K562 (cell line): ENCODE data around the gene SRPK2. TPM values are rescaled to one million over a fixed set of nuclear protein-coding genes. Genes with fewer than 3 reads are reported as not detected.
A peak's percentile ranks its signal among the peaks of the same experiment; 100 is the strongest.

ENCODE experiments used
- ATF1 ChIP-seq, 2 experiments: fragments of 450-650 bp in 1 of 2; IDR thresholded peaks; 2 replicates each; pipeline ENCODE4 v1.6.1; 2016; ENCODE audit warnings: missing compliant biosample characterization in 1 of 2, missing genetic modification characterization in 1 of 2
- BRD9 ChIP-seq: fragments of 450-650 bp; IDR thresholded peaks from 2 replicates; pipeline ENCODE4 v1.6.1; 2018; ENCODE audit warnings: low read depth; ENCODE audit not compliant: partially characterized antibody
- FOXM1 ChIP-seq, 2 experiments: fragments of 450-650 bp in 1 of 2; sonication (generic) in 1 of 2; formaldehyde crosslinking in 1 of 2; IDR thresholded peaks; 2 replicates each; pipeline versions ENCODE4 v1.6.1 to v1.9.0; 2017 to 2022; ENCODE audit warnings: low read depth in 2 of 2, mild to moderate bottlenecking in 2 of 2, missing genetic modification reagents in 1 of 2, moderate library complexity in 1 of 2
- GATAD2B ChIP-seq: fragments of 450-650 bp; IDR thresholded peaks from 2 replicates; pipeline ENCODE4 v1.6.1; 2017; ENCODE audit warnings: mild to moderate bottlenecking, borderline replicate concordance
- MAFF ChIP-seq: IDR thresholded peaks from 2 replicates; pipeline ENCODE4 v1.6.1; 2012; ENCODE audit warnings: low read length, improper control_type of control experiment
- MAFG ChIP-seq: fragments of 450-650 bp; conservative IDR thresholded peaks from 2 replicates; pipeline ENCODE4 v1.6.1; 2016; ENCODE audit warnings: missing genetic modification characterization, missing compliant biosample characterization
- MTA1 ChIP-seq: fragments of 450-650 bp; IDR thresholded peaks from 2 replicates; pipeline ENCODE4 v1.6.1; 2017; ENCODE audit warnings: borderline replicate concordance
- PATZ1 ChIP-seq: fragments of 250-450 bp; sonication (Bioruptor Pico); IDR thresholded peaks from 2 replicates; pipeline ENCODE4 v1.5.0; 2020; ENCODE audit warnings: mild to moderate bottlenecking, borderline replicate concordance
- PHB2 ChIP-seq: fragments of 450-650 bp; IDR thresholded peaks from 2 replicates; pipeline ENCODE4 v1.6.1; 2017; ENCODE audit warnings: low read depth
- POLR2A ChIP-seq: fragments of 450-650 bp; conservative IDR thresholded peaks from 2 replicates; pipeline ENCODE4 v1.6.1; 2016
- POLR2H ChIP-seq: IDR thresholded peaks from 2 replicates; pipeline ENCODE4 v1.6.1; 2016; ENCODE audit warnings: missing genetic modification characterization, low read depth, mild to moderate bottlenecking, control low read depth, missing compliant biosample characterization, moderate library complexity
- RFX7 ChIP-seq: fragments of 250-450 bp; sonication (Bioruptor Pico); IDR thresholded peaks from 2 replicates; pipeline ENCODE4 v1.5.1; 2021; ENCODE audit warnings: mild to moderate bottlenecking
- SMAD4 ChIP-seq: fragments of 250-450 bp; sonication (Bioruptor Pico); conservative IDR thresholded peaks from 2 replicates; pipeline ENCODE4 v1.8.0; 2021; ENCODE audit warnings: inconsistent platforms, mild to moderate bottlenecking, moderate library complexity
- TBP ChIP-seq: optimal IDR thresholded peaks from 2 replicates; pipeline ENCODE3; 2011; ENCODE audit warnings: low read depth, low read length, improper control_type of control experiment
- ZNF3 ChIP-seq: fragments of 250-450 bp; sonication (Bioruptor Pico); IDR thresholded peaks from 2 replicates; pipeline ENCODE4 v1.5.0; 2021; ENCODE audit warnings: mild to moderate bottlenecking, moderate library complexity
- ZNF644 ChIP-seq: fragments of 200-800 bp; sonication (Bioruptor generic); IDR thresholded peaks from 2 replicates; pipeline ENCODE4 v1.6.1; 2016; ENCODE audit warnings: low read depth, missing genetic modification characterization, missing compliant biosample characterization
- ZNF668 ChIP-seq: fragments of 250-450 bp; sonication (Bioruptor Pico); IDR thresholded peaks from 2 replicates; pipeline ENCODE4 v1.8.0; 2022; ENCODE audit warnings: mild to moderate bottlenecking, inconsistent platforms
- polyA plus RNA-seq, 8 experiments: library from polyadenylated mRNA; depleted of rRNA in 4 of 8; stranded (reverse) in 5 of 8; unstranded in 3 of 8; fragments of >200 nt; fragmentation: Nextera tagmentation in 2 of 8; fragmentation: Illumina TruSeq in 1 of 8; extraction: Ambion mirVana in 2 of 8; extraction: Trizol in 1 of 8; gene quantifications; 2 replicates each; pipeline versions ENCODE4 v1.2.1 to v1.2.3, GENCODE V29; 2011 to 2014; ENCODE audit warnings: inconsistent platforms in 1 of 8, missing spikeins in 1 of 8
- total RNA-seq, 7 experiments: library from RNA; depleted of rRNA in 6 of 7; stranded (reverse); fragments of >200 nt in 6 of 7; fragmentation: Illumina TruSeq in 2 of 7; extraction: Trizol in 2 of 7; gene quantifications; 2 replicates each; pipeline versions ENCODE4 v1.2.1 to v1.2.3, GENCODE V29; 2011 to 2021; ENCODE audit warnings: low replicate concordance in 1 of 7
- TF ChIP-seq, protein P1 (sequence below): fragments of 250-450 bp; sonication (Bioruptor Pico); IDR thresholded peaks from 2 replicates; pipeline ENCODE4 v1.4.0; 2020; ENCODE audit warnings: borderline replicate concordance
- TF ChIP-seq, protein P2 (sequence below): fragments of 450-650 bp; IDR thresholded peaks from 2 replicates; pipeline ENCODE4 v1.6.1; 2014; ENCODE audit warnings: low read depth, mild to moderate bottlenecking, moderate library complexity, borderline replicate concordance

SRPK2 gene
- total and polyA plus RNA-seq, 9 of the 15 experiments (the other 6 are each of a cell fraction or from before 2014, with no cell fraction given), result 21.5 to 44.7 (median 33.3) TPM

- TF ChIP-seq MTA1, result no peak
- TF ChIP-seq ZNF644 (tag), result no peak
- TF ChIP-seq RFX7 (CRISPR knock-in tag), result 0 out of 2 replicates have a peak, but pooled peaks have one; percentile 32
- peak; percentile 48 for TF ChIP-seq BRD9
- peak; percentile 92 for TF ChIP-seq SMAD4
- TF ChIP-seq MAFG (tag), result peak; percentile 87
- TF ChIP-seq FOXM1 (IDR thresholded peaks at IDR 0.05; ENCODE audit: low read depth), result no peak
- no peak for TF ChIP-seq FOXM1 (CRISPR knock-in tag; IDR thresholded peaks at IDR 0.05; ENCODE audit: low read depth)
- TF ChIP-seq ATF1 (CRISPR knock-in tag; IDR thresholded peaks at IDR 0.05), result no peak
- TF ChIP-seq ATF1 (tag; IDR thresholded peaks at IDR 0.05), result peak; percentile 55
- TF ChIP-seq MAFF, result peak; percentile 89
- TF ChIP-seq GATAD2B, result no peak
- no peak for TF ChIP-seq PHB2
- TF ChIP-seq ZNF3 (CRISPR knock-in tag), result no peak
- no peak for TF ChIP-seq PATZ1 (CRISPR knock-in tag)
- TF ChIP-seq, protein P1, sequence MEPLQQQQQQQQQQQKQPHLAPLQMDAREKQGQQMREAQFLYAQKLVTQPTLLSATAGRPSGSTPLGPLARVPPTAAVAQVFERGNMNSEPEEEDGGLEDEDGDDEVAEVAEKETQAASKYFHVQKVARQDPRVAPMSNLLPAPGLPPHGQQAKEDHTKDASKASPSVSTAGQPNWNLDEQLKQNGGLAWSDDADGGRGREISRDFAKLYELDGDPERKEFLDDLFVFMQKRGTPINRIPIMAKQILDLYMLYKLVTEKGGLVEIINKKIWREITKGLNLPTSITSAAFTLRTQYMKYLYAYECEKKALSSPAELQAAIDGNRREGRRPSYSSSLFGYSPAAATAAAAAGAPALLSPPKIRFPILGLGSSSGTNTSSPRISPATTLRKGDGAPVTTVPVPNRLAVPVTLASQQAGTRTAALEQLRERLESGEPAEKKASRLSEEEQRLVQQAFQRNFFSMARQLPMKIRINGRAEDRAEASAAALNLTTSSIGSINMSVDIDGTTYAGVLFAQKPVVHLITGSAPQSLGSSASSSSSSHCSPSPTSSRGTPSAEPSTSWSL, result no peak
- TF ChIP-seq POLR2H (tag), result peak; percentile 42; the same call in 1 of the 2 replicates
- TF ChIP-seq, protein P2, sequence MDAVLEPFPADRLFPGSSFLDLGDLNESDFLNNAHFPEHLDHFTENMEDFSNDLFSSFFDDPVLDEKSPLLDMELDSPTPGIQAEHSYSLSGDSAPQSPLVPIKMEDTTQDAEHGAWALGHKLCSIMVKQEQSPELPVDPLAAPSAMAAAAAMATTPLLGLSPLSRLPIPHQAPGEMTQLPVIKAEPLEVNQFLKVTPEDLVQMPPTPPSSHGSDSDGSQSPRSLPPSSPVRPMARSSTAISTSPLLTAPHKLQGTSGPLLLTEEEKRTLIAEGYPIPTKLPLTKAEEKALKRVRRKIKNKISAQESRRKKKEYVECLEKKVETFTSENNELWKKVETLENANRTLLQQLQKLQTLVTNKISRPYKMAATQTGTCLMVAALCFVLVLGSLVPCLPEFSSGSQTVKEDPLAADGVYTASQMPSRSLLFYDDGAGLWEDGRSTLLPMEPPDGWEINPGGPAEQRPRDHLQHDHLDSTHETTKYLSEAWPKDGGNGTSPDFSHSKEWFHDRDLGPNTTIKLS, result peak; percentile 57; the same call in 1 of the 2 replicates
- peak; percentile 38; the same call in 1 of the 2 replicates for TF ChIP-seq POLR2A
- 0 out of 2 replicates have a peak, but pooled peaks have one; percentile 13 for TF ChIP-seq ZNF668 (CRISPR knock-in tag)
- no peak for TF ChIP-seq TBP
Measured at GRCh38 chr7:105131033-105131656, 257.6 kb downstream of the SRPK2 start (continued).
